SKM-1 (cell line): ENCODE data around the gene SRL.

Source experiments
- DNase-seq: peaks from one replicate; lab custom pipeline; 2025; ENCODE audit not compliant: unreplicated experiment; lab: John Stamatoyannopoulos, UW

SRL gene

DNA sequence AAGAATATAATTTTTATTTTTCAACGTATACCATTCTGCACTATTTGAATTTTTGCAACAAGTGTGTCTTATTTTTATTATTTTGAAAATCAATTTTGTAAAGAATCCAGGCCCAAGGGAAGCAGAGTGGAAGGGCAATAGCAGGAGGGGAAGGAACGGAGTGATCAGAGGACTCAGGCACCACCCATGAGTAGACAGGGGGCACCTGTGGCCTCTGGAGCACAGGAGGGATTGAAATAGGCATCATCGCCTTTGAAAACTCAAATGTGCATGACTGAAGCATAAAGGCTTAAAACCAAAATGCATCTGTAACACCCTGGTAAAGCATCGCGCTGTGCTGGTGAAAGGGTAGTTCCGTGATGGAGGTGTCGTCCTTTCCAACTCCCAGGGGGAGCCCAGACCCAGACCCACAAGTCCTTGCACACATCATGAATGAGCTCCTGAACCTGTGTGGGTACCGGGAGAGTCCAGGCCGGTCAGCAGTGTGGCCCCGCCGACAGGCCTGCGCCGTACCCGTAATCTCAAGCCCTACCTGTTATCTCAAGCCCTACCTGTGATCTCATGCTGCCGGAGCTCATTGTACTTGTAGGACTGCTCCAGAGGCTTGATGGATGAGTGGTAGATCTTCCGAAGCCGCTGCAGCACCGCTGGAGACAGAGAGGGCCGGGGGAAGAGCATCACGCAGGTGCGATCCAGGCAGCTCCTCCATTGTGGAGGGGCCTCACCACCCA lies 39.1 kb downstream of the SRL start:
- DNase-seq = no peak

GRCh38 chr16:4200781-4201137 lies 41.1 kb downstream of the SRL start:
- no peak for DNase-seq

DNA sequence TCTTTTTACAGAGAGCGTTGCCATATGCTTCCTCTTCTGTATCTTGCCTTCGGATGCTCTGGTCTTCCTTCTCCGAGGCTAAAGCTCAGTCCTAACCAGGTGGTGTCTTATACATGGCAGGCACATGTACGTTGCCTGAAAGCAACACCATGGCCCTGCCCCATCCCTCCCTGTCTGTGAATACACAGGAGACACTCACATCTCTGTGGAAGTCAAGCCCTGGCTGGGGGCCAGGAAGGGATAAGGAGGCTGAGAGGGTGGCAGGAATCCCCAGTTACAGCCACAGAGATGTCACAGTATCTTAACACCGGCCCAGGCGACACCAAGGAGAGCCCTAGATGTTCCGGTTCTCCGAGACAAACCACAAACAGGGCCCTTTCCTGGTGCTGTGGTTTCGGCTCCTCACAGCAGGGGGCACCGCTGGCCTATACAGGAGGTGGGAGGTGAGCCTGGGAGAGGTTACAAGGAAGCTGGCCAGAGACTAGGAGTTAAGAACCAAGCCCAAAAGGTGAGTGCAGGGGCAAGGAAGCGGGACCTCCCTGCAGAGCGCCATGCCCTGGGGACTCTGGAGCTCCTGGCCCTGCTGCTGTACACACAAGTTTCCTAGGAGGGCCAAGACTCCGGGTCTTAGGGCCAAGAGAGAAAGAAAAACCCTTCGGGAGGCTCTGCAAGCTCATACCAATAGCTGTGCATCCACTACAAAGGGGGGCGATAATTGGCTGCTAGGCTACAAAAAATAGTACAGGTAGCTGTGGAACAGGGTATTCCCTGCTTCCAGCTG lies 41.7 kb downstream of the SRL start:
- DNase-seq = peak; percentile 25

DNA sequence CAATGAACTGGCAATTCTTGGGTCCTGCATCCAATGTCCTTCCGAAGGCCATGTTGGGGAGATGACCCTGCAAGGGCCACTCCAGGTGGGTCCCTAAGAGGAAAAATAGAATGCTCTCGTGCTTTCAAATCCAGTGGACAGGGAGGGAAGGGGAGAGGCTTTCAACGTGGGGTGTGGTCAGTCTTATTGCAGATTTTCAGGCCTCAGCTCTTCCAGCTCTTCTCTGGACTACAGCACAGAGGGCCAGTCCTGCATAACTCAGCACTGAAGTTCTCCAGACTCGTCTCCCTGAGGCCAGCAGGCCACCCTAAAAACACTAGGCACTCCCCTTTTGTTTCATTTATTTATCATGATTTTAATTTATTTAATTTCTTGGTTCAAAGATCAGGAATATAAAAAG lies 43.1 kb downstream of the SRL start:
- no peak for DNase-seq

DNA sequence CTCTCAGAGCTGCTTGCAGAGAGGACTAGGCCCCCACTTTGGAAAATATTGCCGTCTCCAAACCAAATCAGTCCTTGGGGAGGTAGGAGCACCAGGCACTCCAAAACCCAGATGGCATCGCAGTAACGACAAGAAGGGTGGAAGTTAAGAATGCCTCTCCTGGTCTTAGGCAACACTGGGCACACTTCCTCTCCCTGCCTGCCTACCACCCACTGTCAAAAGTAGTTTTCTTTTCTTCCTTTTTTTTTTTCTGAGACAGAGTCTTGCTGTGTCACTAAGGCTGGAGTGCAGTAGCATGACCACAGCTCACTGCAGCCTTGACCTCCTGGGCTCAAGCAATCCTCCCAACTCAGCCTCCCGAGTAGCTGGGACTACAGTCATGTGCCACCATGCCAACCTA lies 47.2 kb downstream of the SRL start:
- peak; percentile 82 for DNase-seq

DNA sequence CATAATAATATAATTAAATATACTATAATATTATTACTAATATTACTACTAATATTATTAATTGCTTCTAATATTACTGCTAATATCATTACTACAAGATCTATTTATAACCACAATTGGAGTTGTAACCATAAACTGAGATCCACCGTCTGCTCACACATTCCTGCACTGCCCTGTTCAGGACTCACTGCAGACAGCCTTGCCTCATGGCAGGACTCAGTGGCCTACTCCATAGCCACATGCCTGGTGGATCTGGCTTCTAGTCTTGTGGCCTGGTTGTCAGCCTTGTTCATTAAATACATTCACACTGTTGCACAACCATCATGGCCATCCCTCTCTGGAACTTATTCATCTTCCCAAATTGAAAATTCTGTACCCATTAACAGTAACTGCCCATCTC lies 48.0 kb downstream of the SRL start:
- no peak for DNase-seq

DNA sequence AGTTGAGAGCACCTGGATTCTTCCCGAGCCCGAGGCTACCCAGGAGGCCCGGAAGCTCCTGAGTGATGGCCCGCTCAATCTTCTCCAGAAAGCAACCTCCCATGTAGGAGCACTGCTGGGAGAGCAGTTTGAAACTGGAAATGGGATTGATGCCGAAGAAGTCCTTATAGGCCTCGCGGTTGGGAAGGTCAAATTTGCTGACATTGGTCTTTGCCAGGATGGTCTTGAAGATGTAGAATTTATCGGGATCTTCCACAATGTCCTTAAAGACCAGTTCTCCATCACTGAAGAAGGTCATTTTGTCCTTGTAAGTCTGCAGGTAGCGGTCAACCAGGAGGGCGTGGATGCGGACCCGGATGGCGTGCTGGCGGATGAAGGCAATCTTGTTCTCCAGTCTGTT lies 49.7 kb downstream of the SRL start:
- no peak for DNase-seq

DNA sequence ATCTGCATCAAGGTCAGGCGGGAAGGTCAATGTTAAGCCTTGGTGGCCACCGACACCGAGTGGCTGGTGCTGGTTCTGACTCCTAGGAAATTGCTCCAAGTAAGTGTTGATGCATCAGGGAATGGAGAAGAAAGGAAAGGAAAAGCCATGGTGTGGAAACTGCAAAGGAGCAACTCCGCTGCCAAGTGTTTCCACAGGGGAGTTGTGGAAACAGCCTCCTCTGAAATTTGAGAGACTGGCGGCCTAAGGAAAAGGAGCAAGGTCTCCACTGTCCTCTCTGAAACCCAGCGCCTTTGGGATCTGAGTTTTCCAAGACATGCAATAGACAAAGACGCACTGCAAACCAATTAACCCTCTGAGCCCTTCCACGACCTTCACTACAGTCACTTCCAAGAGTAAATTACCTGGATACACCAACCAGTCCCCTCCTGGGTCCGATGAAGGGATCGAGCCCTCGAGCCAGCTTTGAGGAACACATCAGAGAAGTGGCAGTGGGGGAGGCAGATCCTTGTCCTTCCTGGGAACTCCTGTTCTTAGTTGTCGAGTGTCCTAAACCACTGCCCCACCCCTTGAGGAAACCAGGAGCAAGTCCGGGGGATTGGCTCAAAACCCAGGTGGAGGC lies 51.1 kb downstream of the SRL start:
- DNase-seq = no peak

DNA sequence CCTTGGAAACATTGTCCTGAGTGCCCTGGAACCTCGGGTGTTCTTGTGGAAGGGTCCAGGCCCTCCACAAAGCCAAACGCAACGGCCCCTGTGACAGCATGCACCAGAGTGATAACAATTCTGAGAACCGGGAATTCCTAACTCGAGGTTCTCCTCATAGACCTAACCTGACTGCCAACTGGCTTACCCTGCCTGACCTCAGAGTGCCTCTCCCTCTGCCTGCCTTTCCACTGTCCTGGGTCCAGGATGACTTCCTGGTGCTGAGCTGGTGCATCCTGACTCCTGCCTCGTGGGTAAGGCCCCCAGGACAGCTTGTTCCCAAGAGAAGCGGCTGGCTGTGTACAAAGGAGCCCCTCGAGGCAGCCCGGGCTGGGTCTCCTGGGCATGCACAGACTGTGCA lies 51.8 kb downstream of the SRL start:
- no peak for DNase-seq

- DNase-seq = no peak
Measured at GRCh38 chr16:4184038-4184702, 57.7 kb downstream of the SRL start.

GRCh38 chr16:4183237-4184037 lies 58.4 kb downstream of the SRL start:
- DNase-seq = peak; percentile 76

DNA sequence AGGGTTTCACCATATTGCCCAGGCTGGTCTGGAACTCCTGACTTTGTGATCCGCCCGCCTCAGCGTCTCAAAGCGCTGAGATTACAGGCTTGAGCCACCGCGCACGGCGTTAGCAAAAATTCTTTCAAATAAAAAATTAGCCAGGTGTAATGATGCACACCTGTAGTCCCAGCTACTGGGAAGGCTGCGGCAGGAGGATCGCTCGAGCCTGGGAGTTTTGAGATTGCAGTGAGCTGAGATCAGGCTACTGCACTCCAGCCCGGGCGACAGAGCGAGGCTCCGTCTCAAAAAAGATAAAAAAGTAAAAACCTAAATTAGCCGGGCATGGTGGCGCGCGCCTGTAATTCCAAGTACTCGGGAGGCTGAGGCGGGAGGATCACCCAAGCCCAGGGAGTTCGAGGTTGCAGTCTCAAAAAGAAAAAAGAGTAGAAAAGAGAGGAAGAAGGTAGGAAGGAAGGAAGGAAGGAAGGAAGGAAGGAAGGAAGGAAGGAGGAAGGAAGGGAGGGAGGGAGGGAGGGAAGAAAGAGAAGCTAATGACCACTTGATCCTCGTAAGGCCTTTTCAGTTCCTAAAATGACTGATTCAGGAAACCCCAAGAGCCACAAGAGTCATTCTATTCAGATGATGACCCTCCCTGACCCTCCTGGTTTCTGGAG lies 59.2 kb downstream of the SRL start:
- DNase-seq = peak; percentile 86

- peak; percentile 13 for DNase-seq
Measured at GRCh38 chr16:4180511-4180910, 61.4 kb downstream of the SRL start.

DNA sequence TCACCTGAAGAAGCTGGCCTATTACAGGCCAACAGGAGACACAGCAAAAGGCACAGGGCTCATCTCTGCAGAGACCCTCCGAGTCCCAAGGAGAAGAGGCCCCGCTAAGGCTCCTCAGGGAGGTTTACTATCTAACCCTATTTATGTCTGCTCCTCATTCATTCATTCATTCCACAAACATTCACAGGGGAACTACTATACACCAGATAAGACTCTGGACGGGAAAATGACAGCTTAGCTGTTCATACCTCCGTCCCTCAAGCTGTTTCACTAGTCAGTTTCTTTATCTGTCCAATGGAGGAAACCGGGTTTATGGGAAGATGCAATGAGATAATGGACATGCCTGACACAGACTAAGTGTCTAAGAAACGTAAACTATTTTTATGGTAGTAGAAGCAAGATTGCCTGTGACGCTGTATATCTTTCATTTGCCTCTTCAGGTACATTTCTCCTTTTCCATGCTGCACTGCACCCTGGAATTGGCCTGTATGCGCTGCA lies 62.1 kb downstream of the SRL start:
- no peak for DNase-seq

DNA sequence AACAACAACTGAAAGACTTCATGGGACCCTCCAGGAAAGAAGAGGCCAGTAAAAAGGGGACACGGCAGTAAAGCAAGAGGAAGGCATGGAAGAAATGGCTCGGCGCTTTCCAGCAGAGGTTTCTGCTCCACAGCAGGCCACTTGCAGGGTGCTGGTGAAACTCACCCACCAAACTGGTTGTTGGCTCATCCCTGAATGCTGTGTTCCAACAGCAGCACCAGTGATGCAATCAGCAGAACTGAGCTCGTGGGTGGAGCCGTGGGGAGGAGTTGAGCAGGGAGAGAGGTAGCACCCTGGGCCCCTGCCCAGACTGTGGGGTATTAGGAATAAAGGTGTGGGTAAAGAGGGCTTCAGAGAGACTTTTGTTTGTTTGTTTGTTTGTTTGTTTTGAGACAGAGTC lies 62.9 kb downstream of the SRL start:
- peak; percentile 29 for DNase-seq

GRCh38 chr16:4178468-4179010 lies 63.3 kb downstream of the SRL start:
- no peak for DNase-seq

GRCh38 chr16:4176906-4177417 lies 64.9 kb downstream of the SRL start:
- DNase-seq = no peak

- no peak for DNase-seq
Measured at GRCh38 chr16:4175849-4176248, 66.0 kb downstream of the SRL start.

DNA sequence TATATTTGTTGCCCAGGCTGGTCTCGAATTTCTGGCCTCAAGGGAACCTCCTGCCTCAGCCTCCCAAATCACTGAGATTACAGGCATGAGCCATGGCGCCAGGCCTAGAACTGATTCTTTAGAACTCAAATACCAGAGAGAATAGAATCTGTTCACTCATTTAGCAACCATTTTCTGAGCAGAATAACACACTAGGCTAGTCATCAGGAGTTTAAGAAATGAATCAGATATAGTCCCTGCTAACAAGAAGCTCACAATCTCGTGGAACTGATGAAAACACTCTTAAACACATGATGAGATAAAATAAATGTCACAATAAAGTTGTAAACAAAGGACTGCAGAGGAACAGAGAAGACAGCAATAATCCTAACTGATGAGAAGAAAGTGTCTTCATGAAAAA lies 69.8 kb downstream of the SRL start:
- DNase-seq = no peak

- DNase-seq = no peak
Measured at GRCh38 chr16:4169415-4169814, 72.5 kb downstream of the SRL start.
